Motor neuron (in vitro differentiated cells): ENCODE results near the gene VGLL4. TPM values are rescaled to one million over a fixed set of nuclear protein-coding genes. Genes with fewer than 3 reads are reported as not detected.

Experiments
- ATAC-seq, 8 experiments: fragments of 200-7000 bp; cut with Tn5 transposase; replicated peaks in 6 of 8; 2 replicates each; pipeline ENCODE4 v1.8.0; 2021; ENCODE audit warnings: mild to moderate bottlenecking in 8 of 8, moderate library complexity in 8 of 8
- H3K27ac ChIP-seq, 2 donors: fragments of 250-450 bp; sonication (Bioruptor Pico); 2 replicates each; pipeline ENCODE4 v1.9.0; 2021; ENCODE audit warnings: antibody characterized with exemption in 2 of 2, mild to moderate bottlenecking in 2 of 2, moderate library complexity in 1 of 2
- H3K4me1 ChIP-seq, 2 donors: fragments of 250-450 bp; sonication (Bioruptor Pico); replicated peaks in 1 of 2; 2 replicates each; pipeline ENCODE4 v1.6.1; 2021; ENCODE audit warnings: antibody characterized with exemption in 2 of 2, mild to moderate bottlenecking in 2 of 2, moderate library complexity in 1 of 2
- H3K4me3 ChIP-seq, 5 donors: fragments of 250-450 bp; sonication (Bioruptor Pico); 2 replicates each; pipeline ENCODE4 v1.9.0; 2021; ENCODE audit warnings: antibody characterized with exemption in 5 of 5, mild to moderate bottlenecking in 5 of 5, moderate library complexity in 4 of 5
- WGBS, 10 experiments: fragments of 450-650 bp; shearing (Covaris generic); methylation state at CpG; one replicate each; pipeline ENCODE4 v1.0.0; 2022; 5-methylcytosine and 5-hydroxymethylcytosine counted together
- in situ Hi-C, 9 experiments: fragments of 400-800 bp; cut with MboI; loops; one replicate each; pipeline ENCODE4 v1.15.0; 2021; ENCODE audit warnings: low sequenced_read_pairs in 9 of 9, low pct_unique_long_range_greater_than_20kb in 2 of 9; ENCODE audit not compliant: unreplicated experiment in 9 of 9
- total RNA-seq, 8 experiments: library from RNA; unstranded; fragments of 300-600 nt; gene quantifications; 2 replicates each; pipeline versions ENCODE4 v1.2.3 to v1.2.4, GENCODE V29; 2022

Gene VGLL4
- total RNA-seq, 8 experiments from 2014 or later: 23.6 to 98.2 (median 42.4) TPM

GRCh38 chr3:11560746-11561145 is 83.0 kb downstream of the VGLL4 start:
- ATAC-seq: no peak
- peaks cover 37 to 49% of the 10 kb centered on the region in 2 donors for H3K4me1 ChIP-seq
- H3K27ac ChIP-seq: peak overlapping the region in 1 of 2 donors; percentile 52
- no peak overlapping the region for H3K4me3 ChIP-seq
- 92 to 100% (median 97%) methylated on average over 2 to 11 of the region's 12 CpGs; no CpG with 5 or more reads in 4 of the 10 experiments for WGBS, 10 experiments
- in situ Hi-C loops: no loop called here

- H3K4me1 ChIP-seq: peaks cover 39 to 53% of the 10 kb centered on the region in 2 donors
These were observed 83.7 kb downstream of the VGLL4 start for GRCh38 chr3:11559816-11560633.

GRCh38 chr3:11558918-11559815 is 84.5 kb downstream of the VGLL4 start:
- in situ Hi-C loops: no loop called here
- WGBS, 10 experiments: 77 to 100% (median 91%) methylated on average over 1 to 19 of the region's 37 CpGs; no CpG with 5 or more reads in 4 of the 10 experiments
- peaks cover 39 to 53% of the 10 kb centered on the region in 2 donors for H3K4me1 ChIP-seq
- H3K27ac ChIP-seq: peak overlapping the region in 1 of 2 donors; percentile 40
- no peak for ATAC-seq
- no peak overlapping the region for H3K4me3 ChIP-seq

More at GRCh38 chr3:11559816-11560633, 83.7 kb downstream of the VGLL4 start:
- H3K27ac ChIP-seq: peak overlapping the region in 1 of 2 donors; percentile 52
- WGBS, 10 experiments: 47 to 93% (median 88%) methylated on average over 2 to 5 of the region's 15 CpGs; no CpG with 5 or more reads in 5 of the 10 experiments
- ATAC-seq: no peak
- no peak overlapping the region for H3K4me3 ChIP-seq
- in situ Hi-C loops: no loop called here

GRCh38 chr3:11558411-11558903 is 85.3 kb downstream of the VGLL4 start:
- H3K4me1 ChIP-seq: peaks cover 39 to 53% of the 10 kb centered on the region in 2 donors
- peak in 4 of 8 experiments; percentile 20 to 47 (median 40) for ATAC-seq
- H3K4me3 ChIP-seq: no peak overlapping the region
- WGBS, 10 experiments: 0 to 86% (median 54%) methylated on average over 1 to 12 of the region's 17 CpGs; no CpG with 5 or more reads in 5 of the 10 experiments
- H3K27ac ChIP-seq: no peak overlapping the region
- in situ Hi-C loops: no loop called here

GRCh38 chr3:11558002-11558401 is 85.7 kb downstream of the VGLL4 start:
- WGBS, 10 experiments: 10 to 77% (median 63%) methylated on average over 1 to 10 of the region's 13 CpGs
- Histone ChIP-seq H3K4me3 (no peak overlapping the region), H3K4me1 (peaks cover 39 to 53% of the 10 kb centered on the region in 2 donors), H3K27ac (peak overlapping the region in 1 of 2 donors; percentile 29)
- in situ Hi-C loops: no loop called here
- peak in 7 of 8 experiments; percentile 35 to 55 (median 45) for ATAC-seq

GRCh38 chr3:11556851-11557644 is 86.7 kb downstream of the VGLL4 start:
- peak overlapping the region; percentile 29 to 62 for H3K27ac ChIP-seq
- in situ Hi-C loops: no loop called here
- no peak overlapping the region for H3K4me3 ChIP-seq
- H3K4me1 ChIP-seq: peaks cover 39 to 53% of the 10 kb centered on the region in 2 donors
- 29 to 100% (median 70%) methylated on average over 1 to 9 of the region's 16 CpGs; no CpG with 5 or more reads in 1 of the 10 experiments for WGBS, 10 experiments
- ATAC-seq: peak in 7 of 8 experiments; percentile 12 to 87 (median 75)

GRCh38 chr3:11555881-11556633 is 87.7 kb downstream of the VGLL4 start:
- peak in 3 of 8 experiments; percentile 13 to 17 (median 13) for ATAC-seq
- WGBS, 10 experiments: 73 to 100% (median 85%) methylated on average over 6 to 21 of the region's 23 CpGs; no CpG with 5 or more reads in 1 of the 10 experiments
- peaks cover 31 to 44% of the 10 kb centered on the region in 2 donors for H3K4me1 ChIP-seq
- no peak overlapping the region for H3K4me3 ChIP-seq
- in situ Hi-C loops: no loop called here
- H3K27ac ChIP-seq: peak overlapping the region in 1 of 2 donors; percentile 54

- in situ Hi-C loops: no loop called here
- WGBS, 10 experiments: 18 to 100% (median 90%) methylated on average over 1 to 2 of the region's 13 CpGs; no CpG with 5 or more reads in 4 of the 10 experiments
- H3K4me3 ChIP-seq: no peak overlapping the region
- H3K4me1 ChIP-seq: peaks cover 29 to 37% of the 10 kb centered on the region in 2 donors
- ATAC-seq: peak in 3 of 8 experiments; percentile 26 to 54 (median 34)
- peak overlapping the region in 1 of 2 donors; percentile 29 for H3K27ac ChIP-seq
These were observed 88.4 kb downstream of the VGLL4 start for GRCh38 chr3:11555211-11555782.

- WGBS, 10 experiments: 80 to 100% (median 82%) methylated on average over 1 to 4 of the region's 12 CpGs; no CpG with 5 or more reads in 6 of the 10 experiments
- no peak for ATAC-seq
- Histone ChIP-seq H3K4me3 (no peak overlapping the region), H3K27ac (no peak overlapping the region), H3K4me1 (peaks cover 29 to 34% of the 10 kb centered on the region in 2 donors)
- in situ Hi-C loops: no loop called here
These were observed 89.0 kb downstream of the VGLL4 start for GRCh38 chr3:11554666-11555065.

- in situ Hi-C loops: no loop called here
- no peak for ATAC-seq
- no CpG with 5 or more reads among the region's 3 CpGs for WGBS, 10 experiments
- Histone ChIP-seq H3K4me3 (no peak overlapping the region), H3K27ac (no peak overlapping the region), H3K4me1 (peaks cover 29 to 34% of the 10 kb centered on the region in 2 donors)
These were observed 89.5 kb downstream of the VGLL4 start for GRCh38 chr3:11554236-11554610.
